GM19035 (cell line): ENCODE measurements around the gene RAD9A.
"Not testable (repeated sequence)": the region's sequence is repeated elsewhere in the genome, so short reads cannot be mapped to it uniquely, and the experiment has no call there.

Experiments used
- ATAC-seq: cut with Tn5 transposase; IDR thresholded peaks from one replicate; pipeline ENCODE4 v1.9.1; 2021; ENCODE audit not compliant: unreplicated experiment

The RAD9A gene

DNA sequence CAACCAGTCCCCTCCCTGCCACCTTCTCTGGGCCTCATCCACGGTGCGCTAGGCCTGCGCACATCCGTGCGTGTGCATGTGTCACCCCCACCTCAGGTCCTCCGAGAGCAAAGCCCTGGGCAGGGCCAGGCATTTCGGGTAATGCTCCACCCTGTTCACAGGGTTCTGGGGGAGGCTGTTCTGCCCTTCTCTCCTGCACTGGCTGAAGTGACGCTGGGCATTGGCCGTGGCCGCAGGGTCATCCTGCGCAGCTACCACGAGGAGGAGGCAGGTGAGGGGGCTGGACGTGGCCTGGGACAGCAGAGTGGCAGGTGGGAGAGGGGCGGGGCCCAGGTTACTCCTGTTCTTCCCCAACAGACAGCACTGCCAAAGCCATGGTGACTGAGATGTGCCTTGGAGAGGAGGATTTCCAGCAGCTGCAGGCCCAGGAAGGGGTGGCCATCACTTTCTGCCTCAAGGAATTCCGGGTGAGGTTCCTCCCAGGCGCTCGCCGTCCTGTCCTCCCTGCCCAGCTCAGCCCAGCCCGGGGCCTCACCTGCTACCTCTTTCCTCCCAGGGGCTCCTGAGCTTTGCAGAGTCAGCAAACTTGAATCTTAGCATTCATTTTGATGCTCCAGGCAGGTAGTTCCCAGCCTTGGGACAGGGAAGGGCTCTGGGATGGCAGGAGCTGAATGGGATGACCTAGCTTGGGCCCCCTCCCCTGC, 3.9 kb downstream of the RAD9A start:
- ATAC-seq, result no peak

DNA sequence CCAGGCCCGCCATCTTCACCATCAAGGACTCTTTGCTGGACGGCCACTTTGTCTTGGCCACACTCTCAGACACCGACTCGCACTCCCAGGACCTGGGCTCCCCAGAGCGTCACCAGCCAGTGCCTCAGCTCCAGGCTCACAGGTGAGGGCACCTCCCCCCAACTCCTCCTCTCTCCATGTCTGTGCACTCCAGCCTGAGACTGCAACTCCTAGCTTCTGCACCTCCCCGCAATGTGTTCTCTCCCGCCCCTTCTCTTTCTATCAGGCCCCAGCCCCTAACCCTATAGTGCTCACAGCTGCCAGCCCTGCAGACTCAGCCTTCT, 4.4 kb downstream of the RAD9A start:
- no peak for ATAC-seq

- no peak for ATAC-seq
These were observed 5.0 kb downstream of the RAD9A start for GRCh38 chr11:67396587-67397389.

GRCh38 chr11:67397536-67397935, 5.8 kb downstream of the RAD9A start:
- no peak for ATAC-seq

DNA sequence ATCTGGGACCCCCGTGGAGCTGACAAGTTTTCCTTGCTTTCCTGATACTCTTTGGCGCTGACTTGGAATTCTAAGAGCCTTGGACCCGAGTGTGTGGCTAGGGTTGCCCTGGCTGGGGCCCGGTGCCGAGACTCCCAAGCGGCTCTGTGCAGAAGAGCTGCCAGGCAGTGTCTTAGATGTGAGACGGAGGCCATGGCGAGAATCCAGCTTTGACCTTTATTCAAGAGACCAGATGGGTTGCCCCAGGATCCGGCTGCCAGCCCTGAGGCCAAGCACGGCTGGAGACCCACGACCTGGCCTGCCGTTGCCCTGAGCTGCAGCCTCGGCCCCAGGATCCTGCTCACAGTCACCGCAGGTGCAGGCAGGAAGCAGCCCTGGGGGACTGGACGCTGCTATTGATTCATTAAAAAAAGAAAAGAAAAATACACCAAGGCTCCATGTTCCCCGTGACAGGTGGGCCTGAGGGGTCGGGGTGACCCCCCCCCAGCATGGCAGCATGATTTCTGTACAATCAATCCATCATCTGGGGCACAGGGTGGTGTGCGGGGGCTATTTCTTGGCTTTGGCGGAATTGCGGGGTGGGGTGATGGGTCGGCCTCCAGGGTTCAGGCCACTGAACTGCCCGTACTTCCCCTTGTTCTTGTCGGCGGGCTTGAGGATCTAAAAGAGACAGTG, 6.3 kb downstream of the RAD9A start:
- no peak for ATAC-seq

- no peak for ATAC-seq
These were observed 7.1 kb downstream of the RAD9A start for GRCh38 chr11:67398661-67399563.

GRCh38 chr11:67400251-67400941, 8.6 kb downstream of the RAD9A start:
- ATAC-seq, result no peak

DNA sequence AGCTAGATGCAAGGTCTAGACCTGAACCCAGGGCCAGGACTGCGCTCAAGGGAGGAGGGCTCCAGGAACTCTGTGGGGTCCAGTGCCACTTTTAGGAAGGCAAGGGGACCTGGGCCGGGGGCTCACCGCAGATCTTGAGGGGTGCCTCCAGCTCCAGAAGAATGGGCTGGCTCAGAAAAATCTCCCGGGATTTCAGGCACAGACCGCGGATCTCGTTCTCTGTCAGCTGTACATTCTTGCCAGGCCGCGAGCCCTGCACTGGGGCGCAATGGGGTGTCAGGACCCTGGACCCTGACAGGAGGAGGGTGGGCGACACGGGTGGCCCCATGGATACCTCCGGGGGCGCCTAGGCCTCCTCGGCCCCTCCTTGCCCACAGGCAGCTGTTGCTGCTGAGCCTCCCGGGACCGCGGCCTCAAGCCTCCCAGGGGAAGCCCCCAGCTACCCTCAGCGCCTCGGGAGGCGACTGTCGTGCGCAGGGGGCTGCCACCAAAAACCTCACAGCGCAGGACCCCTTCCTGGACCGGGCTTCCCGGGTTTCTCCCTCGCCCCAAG, 9.2 kb downstream of the RAD9A start:
- peak; percentile 23 for ATAC-seq

- ATAC-seq, result peak; percentile 71
These were observed 9.9 kb downstream of the RAD9A start, which contains the start of gene PPP1CA for GRCh38 chr11:67401495-67402191. Gene PPP1CA (minus strand): TSS chr11:67401858. CDS start chr11:67401782, 76 bp downstream.

- not testable (repeated sequence) for ATAC-seq
These were observed 10.5 kb downstream of the RAD9A start for GRCh38 chr11:67402192-67402839.

DNA sequence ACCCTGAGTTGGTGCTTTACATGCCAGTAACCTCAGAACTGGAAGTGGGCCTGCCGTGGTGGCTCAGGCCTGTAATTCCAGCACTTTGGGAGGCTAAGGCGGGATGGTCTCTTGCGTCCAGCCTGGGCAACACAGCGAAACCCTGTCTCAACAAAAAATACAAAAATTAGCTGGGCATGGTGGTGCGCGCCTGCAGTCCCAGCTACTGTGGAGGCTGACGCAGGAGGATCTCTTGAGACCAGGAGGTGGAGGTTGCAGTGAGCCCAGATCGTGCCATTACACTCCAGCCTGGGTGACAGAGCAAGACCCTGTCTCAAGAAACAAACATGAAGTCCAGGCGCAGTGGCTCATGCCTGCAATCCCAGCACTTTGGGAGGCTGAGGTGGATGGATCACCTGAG, 11.3 kb downstream of the RAD9A start:
- not testable (repeated sequence) for ATAC-seq

GRCh38 chr11:67404515-67405195, 12.9 kb downstream of the RAD9A start:
- no peak for ATAC-seq

- ATAC-seq, result no peak
These were observed 13.4 kb downstream of the RAD9A start for GRCh38 chr11:67405196-67405567.

DNA sequence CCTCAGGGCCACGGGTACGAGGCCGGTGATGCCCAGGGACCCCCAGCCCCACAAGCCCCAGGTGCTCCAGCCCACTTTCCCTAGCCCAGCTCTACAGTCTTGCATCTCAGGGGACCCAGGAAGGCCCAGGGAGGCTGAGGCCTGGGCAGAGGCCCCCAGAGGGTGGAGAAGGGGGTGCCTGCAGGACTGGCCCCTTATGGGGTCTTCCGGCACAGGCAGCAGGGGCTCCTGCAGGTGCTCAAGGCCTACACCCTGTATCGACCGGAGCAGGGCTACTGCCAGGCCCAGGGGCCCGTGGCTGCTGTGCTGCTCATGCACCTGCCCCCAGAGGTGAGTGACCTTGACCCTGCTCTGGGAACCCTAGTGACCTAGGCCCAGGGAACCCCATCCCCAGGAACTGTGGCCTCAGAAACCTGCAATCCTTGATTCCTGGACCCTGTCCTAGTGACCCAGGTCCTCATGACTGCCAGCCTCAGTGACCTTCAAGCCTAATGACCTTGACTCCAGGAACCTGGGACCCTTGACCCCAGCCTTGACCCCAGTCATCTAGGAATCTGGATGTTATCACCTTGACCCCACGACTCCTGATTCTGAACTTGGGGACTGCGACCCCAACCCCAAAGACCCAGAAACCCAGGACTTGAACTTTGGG, 14.0 kb downstream of the RAD9A start:
- no peak for ATAC-seq

DNA sequence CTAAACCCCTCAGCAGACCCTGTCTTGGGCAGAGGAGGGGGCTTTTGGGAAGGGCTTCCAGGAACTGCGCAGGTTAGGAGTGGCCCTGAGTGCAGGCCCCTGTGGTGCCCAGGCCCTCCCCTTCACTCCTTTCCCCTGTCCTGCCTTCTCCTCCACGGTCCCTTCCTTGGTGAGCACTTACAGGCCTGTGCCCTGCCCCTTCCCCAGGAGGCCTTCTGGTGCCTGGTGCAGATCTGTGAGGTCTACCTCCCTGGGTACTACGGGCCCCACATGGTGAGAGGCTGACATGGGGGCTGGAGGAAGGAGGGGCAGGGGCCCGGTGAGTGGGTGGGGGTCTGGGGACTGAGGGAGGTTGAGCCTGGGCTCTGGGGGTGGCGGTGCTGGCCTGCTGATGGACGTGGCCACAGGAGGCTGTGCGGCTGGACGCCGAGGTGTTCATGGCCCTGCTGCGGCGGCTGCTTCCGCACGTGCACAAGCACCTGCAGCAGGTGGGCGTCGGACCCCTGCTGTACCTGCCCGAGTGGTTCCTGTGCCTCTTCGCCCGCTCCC, 14.7 kb downstream of the RAD9A start:
- ATAC-seq, result no peak

DNA sequence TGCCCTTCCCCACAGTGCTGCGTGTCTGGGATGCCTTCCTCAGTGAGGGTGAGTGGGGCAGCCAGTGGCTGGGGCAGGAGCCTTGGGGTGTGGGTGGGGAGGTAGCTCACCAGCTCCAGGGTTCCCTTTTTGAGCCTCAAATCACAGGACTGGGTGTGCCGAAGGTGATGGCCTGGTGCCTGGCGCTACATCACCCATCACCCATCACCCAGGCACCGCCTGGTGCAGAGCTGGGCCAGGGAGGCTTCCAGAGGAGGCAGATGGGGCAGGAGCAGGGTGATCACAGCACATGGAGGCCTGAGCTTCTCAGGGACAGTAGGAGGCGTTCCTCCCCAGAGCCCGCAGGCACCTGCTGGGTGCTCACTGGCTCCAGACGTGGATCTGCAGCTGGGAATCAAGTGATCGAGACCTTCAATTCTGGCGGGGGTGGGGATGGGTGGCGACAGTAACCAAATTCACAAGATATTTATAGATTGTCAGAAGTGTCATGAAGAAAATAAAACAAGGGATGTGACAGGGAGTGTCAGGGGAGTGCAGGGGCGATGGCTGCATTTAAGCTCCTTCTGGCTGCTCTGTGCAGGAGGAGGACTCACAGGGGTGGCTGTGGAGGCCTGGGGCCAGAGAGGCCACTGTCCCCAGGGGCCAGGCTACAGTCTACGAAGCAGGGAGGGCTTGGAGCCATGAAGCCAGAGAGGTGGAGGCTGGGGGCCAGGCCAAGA, 15.3 kb downstream of the RAD9A start:
- ATAC-seq, result no peak

GRCh38 chr11:67407688-67408163, 15.9 kb downstream of the RAD9A start:
- ATAC-seq, result no peak
